RWPE1 (cell line): ENCODE measurements around the gene TLE4.

Experiments
- CTCF ChIA-PET: fragments of 350-600 bp; sonication (Branson Sonifier 250); formaldehyde crosslinking; extraction: SDS; loops from one replicate; lab custom pipeline; 2021; lab: Yijun Ruan, JAX
- POLR2A ChIA-PET: fragments of 400-600 bp; formaldehyde crosslinking; extraction: SDS; loops from one replicate; lab custom pipeline; 2020; ENCODE audit warnings: antibody characterized with exemption; ENCODE audit not compliant: low non-redundant PET; lab: Yijun Ruan, JAX
- DNase-seq: peaks from one replicate; pipeline ENCODE4 v3.0.0; 2012; ENCODE audit warnings: low spot score
- H3K27ac ChIP-seq: fragments of 450-650 bp; 2 replicates; pipeline ENCODE4 v1.5.1; 2017
- TF ChIP-seq, protein P1 (sequence below): fragments of 450-650 bp; conservative IDR thresholded peaks from 2 replicates; pipeline ENCODE4 v1.5.1; 2017; ENCODE audit warnings: low read depth, mild to moderate bottlenecking

The TLE4 gene

GRCh38 chr9:79668956-79669355 lies 97.2 kb downstream of the TLE4 start:
- CTCF ChIA-PET: no interaction called here
- POLR2A ChIA-PET: no interaction called here
- no peak for DNase-seq
- no peak overlapping the region for H3K27ac ChIP-seq
- TF ChIP-seq, protein P1, sequence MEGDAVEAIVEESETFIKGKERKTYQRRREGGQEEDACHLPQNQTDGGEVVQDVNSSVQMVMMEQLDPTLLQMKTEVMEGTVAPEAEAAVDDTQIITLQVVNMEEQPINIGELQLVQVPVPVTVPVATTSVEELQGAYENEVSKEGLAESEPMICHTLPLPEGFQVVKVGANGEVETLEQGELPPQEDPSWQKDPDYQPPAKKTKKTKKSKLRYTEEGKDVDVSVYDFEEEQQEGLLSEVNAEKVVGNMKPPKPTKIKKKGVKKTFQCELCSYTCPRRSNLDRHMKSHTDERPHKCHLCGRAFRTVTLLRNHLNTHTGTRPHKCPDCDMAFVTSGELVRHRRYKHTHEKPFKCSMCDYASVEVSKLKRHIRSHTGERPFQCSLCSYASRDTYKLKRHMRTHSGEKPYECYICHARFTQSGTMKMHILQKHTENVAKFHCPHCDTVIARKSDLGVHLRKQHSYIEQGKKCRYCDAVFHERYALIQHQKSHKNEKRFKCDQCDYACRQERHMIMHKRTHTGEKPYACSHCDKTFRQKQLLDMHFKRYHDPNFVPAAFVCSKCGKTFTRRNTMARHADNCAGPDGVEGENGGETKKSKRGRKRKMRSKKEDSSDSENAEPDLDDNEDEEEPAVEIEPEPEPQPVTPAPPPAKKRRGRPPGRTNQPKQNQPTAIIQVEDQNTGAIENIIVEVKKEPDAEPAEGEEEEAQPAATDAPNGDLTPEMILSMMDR: no peak

DNA sequence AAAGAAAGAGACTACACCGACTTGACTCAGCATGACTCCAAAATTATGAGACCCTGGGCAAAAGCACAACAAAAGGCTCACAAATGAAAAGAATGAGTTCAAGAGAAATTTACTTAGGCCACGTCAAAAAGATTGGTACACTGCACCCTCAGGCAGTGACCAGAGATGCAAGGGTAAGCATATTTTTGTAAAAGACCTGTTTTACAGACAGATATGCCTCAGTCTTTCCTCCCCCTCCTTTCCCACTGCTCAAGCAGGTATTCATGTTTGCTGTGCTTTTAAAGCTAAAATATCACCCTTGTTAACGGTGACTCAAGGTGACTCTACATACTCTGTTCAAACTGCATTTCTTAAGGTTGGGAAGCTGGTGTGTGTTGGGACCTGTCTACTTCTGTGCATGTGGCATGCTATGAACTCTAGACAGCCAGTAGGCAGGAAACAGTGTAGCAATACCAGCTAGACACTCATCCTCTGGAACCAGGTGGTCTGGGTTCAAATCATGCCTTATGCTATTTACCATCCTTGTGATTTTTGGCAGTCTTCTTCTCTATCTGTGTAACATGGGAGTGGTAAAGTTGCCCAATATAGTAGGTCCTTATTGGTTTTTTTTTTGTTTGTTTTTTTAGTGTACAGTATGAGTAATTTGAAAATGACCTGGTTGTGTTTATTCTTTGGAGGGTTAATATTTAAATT lies 98.7 kb downstream of the TLE4 start:
- no peak overlapping the region for H3K27ac ChIP-seq
- TF ChIP-seq, protein P1: no peak
- peak; percentile 92 for DNase-seq
- CTCF ChIA-PET: no interaction called here
- POLR2A ChIA-PET: no interaction called here

DNA sequence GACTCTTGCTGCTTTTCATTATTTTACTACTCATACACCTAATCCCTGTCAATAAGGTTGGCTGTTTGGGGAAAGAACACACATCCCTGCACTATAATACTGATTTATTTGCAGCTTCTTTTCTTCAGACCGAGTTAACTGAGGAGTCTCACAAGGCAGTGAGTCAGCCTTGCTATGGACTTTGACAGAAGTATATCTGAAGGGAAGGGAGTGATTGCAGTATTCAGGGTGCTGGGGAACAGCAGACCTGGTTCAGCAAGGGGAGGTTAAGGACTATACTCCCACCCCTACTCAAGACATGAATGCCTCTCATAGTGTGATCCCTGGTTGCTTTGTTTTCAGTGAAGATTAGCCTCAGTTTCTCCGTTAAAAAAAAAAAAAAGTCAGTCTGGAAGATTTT lies 99.8 kb downstream of the TLE4 start:
- POLR2A ChIA-PET: no interaction called here
- DNase-seq: no peak
- TF ChIP-seq, protein P1: no peak
- H3K27ac ChIP-seq: no peak overlapping the region
- CTCF ChIA-PET: no interaction called here

GRCh38 chr9:79672236-79672635 lies 100.5 kb downstream of the TLE4 start:
- DNase-seq: no peak
- no peak overlapping the region for H3K27ac ChIP-seq
- POLR2A ChIA-PET: no interaction called here
- TF ChIP-seq, protein P1: no peak
- CTCF ChIA-PET: interaction anchor here (0.6 to 0.7 kb wide), 2 partner anchors 1127 to 1615 kb away, joined by 3 read pairs; no protein-coding TSS in a partner anchor

- CTCF ChIA-PET: interaction anchor here (0.7 kb wide), 1 partner anchor 1615 kb away, joined by 3 read pairs; no protein-coding TSS in a partner anchor
- TF ChIP-seq, protein P1: no peak
- no peak for DNase-seq
- POLR2A ChIA-PET: no interaction called here
- no peak overlapping the region for H3K27ac ChIP-seq
Observed at GRCh38 chr9:79672891-79673290, 101.1 kb downstream of the TLE4 start.

DNA sequence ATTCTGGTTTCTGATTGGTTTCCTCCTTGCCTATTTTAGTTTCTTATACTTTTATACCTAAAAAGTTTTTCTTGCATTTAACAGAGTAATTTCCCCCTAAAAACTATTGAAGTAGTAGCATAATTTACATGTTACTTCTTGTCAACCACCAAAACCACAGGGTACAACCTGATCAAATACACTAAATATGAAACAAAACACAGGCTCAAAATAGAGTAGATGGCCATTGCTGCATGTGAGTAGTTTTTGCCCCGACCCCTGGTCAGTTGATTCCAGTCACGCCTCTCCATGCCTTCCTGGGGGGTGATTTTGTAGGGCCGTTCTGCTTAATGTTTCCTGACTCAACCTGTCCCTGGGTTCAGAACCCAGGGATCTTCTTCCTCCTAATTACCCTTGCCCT lies 101.8 kb downstream of the TLE4 start:
- TF ChIP-seq, protein P1: no peak
- ChIA-PET POLR2A (no interaction called here), CTCF (no interaction called here)
- H3K27ac ChIP-seq: no peak overlapping the region
- no peak for DNase-seq
